OCI-LY1 (cell line): ENCODE measurements around the gene KANSL3.

Experiments used
- H2AFZ ChIP-seq: fragments of 200-600 bp; sonication (generic), shearing (Covaris generic); 2 replicates; pipeline ENCODE4 v1.6.0; 2014; ENCODE audit warnings: antibody characterized with exemption, mild to moderate bottlenecking, low read length
- H3F3A ChIP-seq: fragments of 200-600 bp; sonication (generic), shearing (Covaris generic); 2 replicates; pipeline ENCODE4 v1.6.0; 2014; ENCODE audit warnings: mild to moderate bottlenecking, antibody characterized with exemption, low read length, moderate library complexity; ENCODE audit not compliant: insufficient read depth
- H3K27ac ChIP-seq: fragments of 200-600 bp; sonication (generic); 2 replicates; pipeline ENCODE4 v1.5.1; 2014; ENCODE audit warnings: low read length, mixed run types, mild to moderate bottlenecking, low read depth; ENCODE audit not compliant: poor library complexity, severe bottlenecking
- H3K27me3 ChIP-seq: fragments of 200-600 bp; sonication (generic); 2 replicates; pipeline ENCODE4 v1.6.0; 2014; ENCODE audit warnings: antibody characterized with exemption, mild to moderate bottlenecking, low read length, moderate library complexity; ENCODE audit not compliant: insufficient read depth
- H3K36me3 ChIP-seq: fragments of 200-600 bp; sonication (generic); 2 replicates; pipeline ENCODE4 v1.6.1; 2014; ENCODE audit warnings: mild to moderate bottlenecking, antibody characterized with exemption, low read length, moderate library complexity, mixed read lengths; ENCODE audit not compliant: insufficient read depth
- H3K4me1 ChIP-seq: fragments of 200-600 bp; sonication (generic); 2 replicates; pipeline ENCODE4 v1.5.1; 2014; ENCODE audit warnings: mild to moderate bottlenecking, low read length, moderate library complexity; ENCODE audit not compliant: insufficient read depth, severe bottlenecking
- H3K4me2 ChIP-seq: fragments of 200-600 bp; sonication (generic), shearing (Covaris generic); 2 replicates; pipeline ENCODE4 v1.6.1; 2014; ENCODE audit warnings: low read length
- H3K4me3 ChIP-seq: fragments of 200-600 bp; sonication (generic); 2 replicates; pipeline ENCODE4 v1.5.1; 2014; ENCODE audit warnings: low read length, low read depth, mild to moderate bottlenecking, mixed read lengths; ENCODE audit not compliant: poor library complexity, severe bottlenecking
- H3K79me2 ChIP-seq: fragments of 200-600 bp; shearing (Covaris generic); 2 replicates; pipeline ENCODE4 v1.6.1; 2016; ENCODE audit warnings: mixed run types, low read length, mixed read lengths; ENCODE audit not compliant: insufficient read depth
- H3K9ac ChIP-seq: fragments of 200-600 bp; sonication (generic), shearing (Covaris generic); 2 replicates; pipeline ENCODE4 v1.6.1; 2014; ENCODE audit warnings: mild to moderate bottlenecking, low read length, mixed read lengths
- H3K9me2 ChIP-seq: fragments of 200-600 bp; sonication (generic), shearing (Covaris generic); 2 replicates; pipeline ENCODE4 v1.6.1; 2014; ENCODE audit warnings: low read depth, mild to moderate bottlenecking, low read length, mixed read lengths
- H3K9me3 ChIP-seq: fragments of 200-600 bp; shearing (Covaris generic); 2 replicates; pipeline ENCODE4 v1.6.1; 2014; ENCODE audit warnings: low read length, mixed read lengths
- H4K20me1 ChIP-seq: fragments of 200-600 bp; sonication (generic), shearing (Covaris generic); 2 replicates; pipeline ENCODE4 v1.6.0; 2016; ENCODE audit warnings: mild to moderate bottlenecking, low read length; ENCODE audit not compliant: insufficient read depth
- EZH2 ChIP-seq: fragments of 200-600 bp; sonication (generic), shearing (Covaris generic); IDR thresholded peaks from 2 replicates; pipeline ENCODE4 v1.8.0; 2017; ENCODE audit warnings: borderline replicate concordance, mixed run types, mild to moderate bottlenecking, antibody characterized with exemption, low read length, moderate library complexity, mixed read lengths
- TF ChIP-seq, protein P1 (sequence below): fragments of 200-600 bp; sonication (generic), shearing (Covaris generic); IDR thresholded peaks from 2 replicates; pipeline ENCODE4 v1.5.1; 2017; ENCODE audit warnings: mild to moderate bottlenecking, antibody characterized with exemption, low read length, moderate library complexity, mixed read lengths

The KANSL3 gene

DNA sequence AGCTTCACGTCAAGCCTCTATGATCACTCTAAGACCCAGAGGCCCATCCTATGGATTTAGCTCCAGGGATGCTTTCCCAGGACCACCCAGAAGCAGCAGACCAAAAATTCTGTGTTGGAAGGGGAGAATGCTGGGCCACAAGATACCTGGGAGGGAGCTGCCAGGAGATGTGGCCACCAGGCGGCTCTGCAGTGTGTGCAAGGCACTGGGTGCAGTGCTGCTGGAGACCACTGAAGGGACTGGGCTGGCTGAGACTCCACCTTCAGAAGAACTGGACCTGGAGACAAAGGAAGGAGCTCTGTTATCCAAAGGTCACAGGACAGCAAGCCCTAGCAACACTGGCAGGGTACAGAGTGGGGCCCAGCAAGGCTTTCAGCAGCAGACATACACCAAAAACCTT lies 34.0 kb downstream of the KANSL3 start:
- Histone ChIP-seq H3K9me3 (no peaks in the 10 kb centered on the region), H3K4me1 (no peaks in the 10 kb centered on the region), H3K9ac (no peak overlapping the region), H3F3A (no peaks in the 10 kb centered on the region), H3K79me2 (no peaks in the 10 kb centered on the region), H3K4me2 (no peak overlapping the region), H2AFZ (no peak overlapping the region), H4K20me1 (no peaks in the 10 kb centered on the region), H3K27me3 (no peaks in the 10 kb centered on the region), H3K9me2 (no peaks in the 10 kb centered on the region), H3K36me3 (peaks cover 96% of the 10 kb centered on the region), H3K4me3 (no peak overlapping the region), H3K27ac (no peak overlapping the region)
- TF ChIP-seq, protein P1, sequence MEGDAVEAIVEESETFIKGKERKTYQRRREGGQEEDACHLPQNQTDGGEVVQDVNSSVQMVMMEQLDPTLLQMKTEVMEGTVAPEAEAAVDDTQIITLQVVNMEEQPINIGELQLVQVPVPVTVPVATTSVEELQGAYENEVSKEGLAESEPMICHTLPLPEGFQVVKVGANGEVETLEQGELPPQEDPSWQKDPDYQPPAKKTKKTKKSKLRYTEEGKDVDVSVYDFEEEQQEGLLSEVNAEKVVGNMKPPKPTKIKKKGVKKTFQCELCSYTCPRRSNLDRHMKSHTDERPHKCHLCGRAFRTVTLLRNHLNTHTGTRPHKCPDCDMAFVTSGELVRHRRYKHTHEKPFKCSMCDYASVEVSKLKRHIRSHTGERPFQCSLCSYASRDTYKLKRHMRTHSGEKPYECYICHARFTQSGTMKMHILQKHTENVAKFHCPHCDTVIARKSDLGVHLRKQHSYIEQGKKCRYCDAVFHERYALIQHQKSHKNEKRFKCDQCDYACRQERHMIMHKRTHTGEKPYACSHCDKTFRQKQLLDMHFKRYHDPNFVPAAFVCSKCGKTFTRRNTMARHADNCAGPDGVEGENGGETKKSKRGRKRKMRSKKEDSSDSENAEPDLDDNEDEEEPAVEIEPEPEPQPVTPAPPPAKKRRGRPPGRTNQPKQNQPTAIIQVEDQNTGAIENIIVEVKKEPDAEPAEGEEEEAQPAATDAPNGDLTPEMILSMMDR: peak; percentile 32; the same call in 1 of the 2 replicates
- no peak for TF ChIP-seq EZH2

DNA sequence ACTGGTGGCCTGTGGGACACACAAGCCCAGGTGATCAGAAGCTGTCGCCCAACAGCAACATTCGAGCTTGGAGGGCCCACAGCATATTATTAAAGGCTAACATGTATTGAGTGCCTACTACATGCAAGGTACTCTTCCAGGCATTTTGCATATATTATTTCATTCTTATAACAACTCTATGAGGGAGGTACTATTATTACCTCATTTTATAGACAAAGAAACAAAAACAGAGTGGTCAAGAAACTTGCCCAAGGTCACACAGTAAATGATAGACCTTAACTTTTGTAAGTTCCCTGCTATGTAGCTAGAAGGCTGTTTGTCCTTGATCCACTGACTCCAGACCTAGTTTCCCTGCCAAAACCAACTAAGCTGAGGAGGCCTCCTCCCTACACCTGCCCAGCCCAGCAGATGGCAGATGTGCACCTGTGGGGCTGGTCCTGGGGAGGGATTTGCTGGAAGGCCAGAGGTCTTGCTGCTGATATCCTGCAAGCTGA lies 35.7 kb downstream of the KANSL3 start:
- Histone ChIP-seq H4K20me1 (no peaks in the 10 kb centered on the region), H3K4me2 (no peak overlapping the region), H3K27me3 (no peaks in the 10 kb centered on the region), H3K27ac (no peak overlapping the region), H3F3A (no peaks in the 10 kb centered on the region), H2AFZ (no peak overlapping the region), H3K9ac (no peak overlapping the region), H3K79me2 (no peaks in the 10 kb centered on the region), H3K36me3 (peaks cover 92% of the 10 kb centered on the region), H3K4me1 (no peaks in the 10 kb centered on the region), H3K9me2 (no peaks in the 10 kb centered on the region), H3K9me3 (no peaks in the 10 kb centered on the region), H3K4me3 (no peak overlapping the region)
- no peak for TF ChIP-seq EZH2
- TF ChIP-seq, protein P1: no peak

DNA sequence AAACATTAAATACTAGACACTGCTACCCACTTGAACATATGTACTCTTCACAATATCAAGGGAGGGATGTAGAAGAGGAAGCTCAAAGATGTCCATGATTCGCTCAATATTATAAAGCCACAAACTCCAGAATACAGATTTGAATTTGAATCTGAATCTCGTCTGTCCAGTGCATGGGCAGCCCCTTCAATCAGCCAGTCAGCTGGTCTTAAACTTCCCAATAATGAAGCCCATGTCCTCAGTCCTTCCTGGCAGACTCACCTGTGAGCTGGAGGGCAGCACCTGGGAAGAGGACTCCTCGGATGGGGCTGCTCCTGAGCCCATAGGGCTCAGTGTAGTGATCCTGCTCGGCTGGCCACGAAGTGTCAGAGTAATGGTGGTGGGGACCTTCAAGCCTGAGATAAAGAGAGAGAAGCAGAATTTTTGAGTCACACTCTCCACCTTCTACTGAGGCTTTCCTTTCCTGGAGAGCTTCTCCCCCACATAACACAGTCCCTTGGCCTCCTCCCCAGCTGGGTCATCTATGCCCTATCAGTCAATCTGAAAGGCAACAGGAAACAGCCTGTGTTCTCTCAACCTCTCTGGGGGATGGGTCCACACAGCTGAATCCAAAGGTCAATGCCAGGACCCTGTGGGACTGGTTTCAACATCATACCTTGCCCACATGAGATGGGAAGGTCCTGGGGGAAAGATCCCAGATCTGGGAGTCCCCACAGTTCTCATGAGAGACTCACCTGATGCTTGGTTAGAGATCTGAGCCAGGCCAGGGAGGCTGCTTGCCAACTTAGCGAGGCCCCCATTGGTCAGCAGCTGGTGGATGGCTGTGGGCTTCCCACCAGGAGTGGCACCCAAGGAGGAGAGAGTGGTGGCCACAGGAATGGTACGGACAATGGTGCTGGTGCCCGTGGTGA lies 36.5 kb downstream of the KANSL3 start:
- TF ChIP-seq, protein P1: no peak
- TF ChIP-seq EZH2: no peak
- Histone ChIP-seq H3K27ac (no peak overlapping the region), H3K4me2 (no peak overlapping the region)

More for the DNA sequence above, 36.5 kb downstream of the KANSL3 start:
- no peak overlapping the region for H3K9ac ChIP-seq
- no peaks in the 10 kb centered on the region for H3K79me2 ChIP-seq
- no peaks in the 10 kb centered on the region for H3K27me3 ChIP-seq
- no peak overlapping the region for H2AFZ ChIP-seq
- H3K36me3 ChIP-seq: peaks cover 92% of the 10 kb centered on the region
- no peaks in the 10 kb centered on the region for H3F3A ChIP-seq
- H3K9me2 ChIP-seq: no peaks in the 10 kb centered on the region
- no peak overlapping the region for H3K4me3 ChIP-seq
- H3K4me1 ChIP-seq: no peaks in the 10 kb centered on the region
- no peaks in the 10 kb centered on the region for H4K20me1 ChIP-seq
- H3K9me3 ChIP-seq: no peaks in the 10 kb centered on the region
